HG02885 (cell line): Measurements from ENCODE around the gene QDPR.
"Not testable (repeated sequence)": the region's sequence is repeated elsewhere in the genome, so short reads cannot be mapped to it uniquely, and the experiment has no call there.

Source experiments
- ATAC-seq: cut with Tn5 transposase; IDR thresholded peaks from one replicate; pipeline ENCODE4 v1.9.1; 2021; ENCODE audit warnings: mild to moderate bottlenecking; ENCODE audit not compliant: unreplicated experiment, poor library complexity

QDPR gene

DNA sequence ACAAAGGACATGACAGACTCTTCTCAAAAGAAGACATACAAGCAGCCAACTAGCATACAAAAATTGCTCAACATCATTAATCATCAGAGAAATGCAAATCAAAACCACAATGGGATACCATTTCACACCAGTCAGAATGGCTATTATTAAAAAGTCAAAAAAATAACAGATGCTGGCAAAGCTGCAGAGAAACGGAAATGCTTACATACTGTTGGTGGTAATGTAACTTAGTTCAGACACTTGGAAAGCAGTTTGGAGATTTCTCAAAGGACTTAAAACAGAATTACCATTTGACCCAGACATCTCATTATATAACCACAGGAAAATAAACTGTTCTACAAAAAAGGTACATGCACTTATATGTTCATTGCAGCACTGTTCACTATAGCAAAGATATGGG, 69.4 kb downstream of the QDPR start:
- ATAC-seq: not testable (repeated sequence)

- no peak for ATAC-seq
These were observed 74.5 kb downstream of the QDPR start for GRCh38 chr4:17437396-17437795.

GRCh38 chr4:17436750-17437090, 75.2 kb downstream of the QDPR start:
- ATAC-seq: no peak
